Measurements from ENCODE around the gene IQCC.

Gene IQCC

DNA sequence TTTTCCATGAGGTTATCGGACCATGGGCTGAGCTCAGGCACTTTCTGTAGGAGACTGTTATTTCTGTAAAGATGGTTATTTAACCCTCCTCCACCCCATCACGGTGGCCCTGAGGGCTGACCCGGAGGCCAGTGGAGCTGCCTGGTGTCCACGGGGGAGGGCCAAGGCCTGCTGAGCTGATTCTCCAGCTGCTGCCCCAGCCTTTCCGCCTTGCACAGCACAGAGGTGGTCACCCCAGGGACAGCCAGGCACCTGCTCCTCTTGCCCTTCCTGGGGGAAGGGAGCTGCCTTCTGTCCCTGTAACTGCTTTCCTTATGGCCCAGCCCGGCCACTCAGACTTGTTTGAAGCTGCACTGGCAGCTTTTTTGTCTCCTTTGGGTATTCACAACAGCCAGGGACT lies 7.6 kb upstream of the IQCC start:
- no peaks in the 10 kb centered on the region for H3K27me3 Mint-ChIP-seq (ENCODE audit: low read depth)
- peak overlapping the region; percentile 12 to 43 (median 41) for H3K4me3 Mint-ChIP-seq
- peaks cover 36% of the 10 kb centered on the region for H3K4me1 Mint-ChIP-seq
- no peaks in the 10 kb centered on the region for H3K9me3 Mint-ChIP-seq
- peaks cover 27% of the 10 kb centered on the region for H3K36me3 Mint-ChIP-seq (ENCODE audit: low read depth)
- H3K27ac Mint-ChIP-seq, result peak overlapping the region; percentile 23 to 98 (median 55)
- TF ChIP-seq, protein P1, sequence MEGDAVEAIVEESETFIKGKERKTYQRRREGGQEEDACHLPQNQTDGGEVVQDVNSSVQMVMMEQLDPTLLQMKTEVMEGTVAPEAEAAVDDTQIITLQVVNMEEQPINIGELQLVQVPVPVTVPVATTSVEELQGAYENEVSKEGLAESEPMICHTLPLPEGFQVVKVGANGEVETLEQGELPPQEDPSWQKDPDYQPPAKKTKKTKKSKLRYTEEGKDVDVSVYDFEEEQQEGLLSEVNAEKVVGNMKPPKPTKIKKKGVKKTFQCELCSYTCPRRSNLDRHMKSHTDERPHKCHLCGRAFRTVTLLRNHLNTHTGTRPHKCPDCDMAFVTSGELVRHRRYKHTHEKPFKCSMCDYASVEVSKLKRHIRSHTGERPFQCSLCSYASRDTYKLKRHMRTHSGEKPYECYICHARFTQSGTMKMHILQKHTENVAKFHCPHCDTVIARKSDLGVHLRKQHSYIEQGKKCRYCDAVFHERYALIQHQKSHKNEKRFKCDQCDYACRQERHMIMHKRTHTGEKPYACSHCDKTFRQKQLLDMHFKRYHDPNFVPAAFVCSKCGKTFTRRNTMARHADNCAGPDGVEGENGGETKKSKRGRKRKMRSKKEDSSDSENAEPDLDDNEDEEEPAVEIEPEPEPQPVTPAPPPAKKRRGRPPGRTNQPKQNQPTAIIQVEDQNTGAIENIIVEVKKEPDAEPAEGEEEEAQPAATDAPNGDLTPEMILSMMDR (IDR thresholded peaks at IDR 0.05; ENCODE audit: unreplicated experiment in 3 of 3), result no peak

DNA sequence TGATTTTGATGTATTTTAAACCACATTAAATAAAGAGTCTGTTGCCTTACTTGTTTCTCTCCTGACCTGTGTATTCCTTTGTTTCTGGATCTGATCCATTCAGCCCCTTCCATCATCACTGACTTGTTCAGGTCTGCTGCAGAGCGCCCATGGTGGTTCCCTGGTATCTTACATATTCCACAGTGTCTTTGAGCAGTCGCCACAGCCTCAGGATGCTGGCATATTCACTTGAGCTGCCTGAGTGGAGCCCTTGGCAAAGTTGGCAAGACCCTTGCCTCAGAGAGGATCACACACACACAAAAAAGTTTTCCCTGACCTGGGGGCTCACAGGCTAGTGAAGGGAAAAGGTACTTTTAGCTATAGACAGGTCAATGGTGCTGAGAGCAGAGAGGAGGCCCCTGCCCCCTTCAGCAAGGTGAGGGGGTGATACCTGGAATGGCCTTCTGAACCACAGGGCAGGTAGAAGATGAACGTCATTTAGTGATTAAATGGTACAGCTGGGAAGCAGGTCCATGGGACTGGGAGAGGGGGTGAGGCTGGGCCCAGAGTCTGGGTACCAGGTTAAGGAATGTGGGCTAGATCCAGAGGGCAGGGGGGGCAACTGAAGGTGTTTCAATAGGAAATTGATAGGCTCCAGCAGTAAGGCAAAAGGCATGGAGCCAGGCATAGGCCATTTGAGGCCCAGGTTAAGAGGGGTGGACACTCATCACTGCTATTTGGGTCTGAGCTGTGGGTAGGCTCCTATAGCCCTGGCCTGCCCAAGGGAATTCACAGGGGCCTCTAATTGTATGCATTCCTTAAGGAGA lies 7.0 kb upstream of the IQCC start:
- TF ChIP-seq, protein P1 (IDR thresholded peaks at IDR 0.05; ENCODE audit: unreplicated experiment in 3 of 3), result no peak
- Mint-ChIP-seq H3K27me3 (ENCODE audit: low read depth) (no peaks in the 10 kb centered on the region), H3K4me3 (peak overlapping the region; percentile 29 to 93 (median 59)), H3K9me3 (no peaks in the 10 kb centered on the region), H3K36me3 (ENCODE audit: low read depth) (peaks cover 21% of the 10 kb centered on the region), H3K27ac (peak overlapping the region; percentile 23 to 98 (median 43)), H3K4me1 (peaks cover 36% of the 10 kb centered on the region)

DNA sequence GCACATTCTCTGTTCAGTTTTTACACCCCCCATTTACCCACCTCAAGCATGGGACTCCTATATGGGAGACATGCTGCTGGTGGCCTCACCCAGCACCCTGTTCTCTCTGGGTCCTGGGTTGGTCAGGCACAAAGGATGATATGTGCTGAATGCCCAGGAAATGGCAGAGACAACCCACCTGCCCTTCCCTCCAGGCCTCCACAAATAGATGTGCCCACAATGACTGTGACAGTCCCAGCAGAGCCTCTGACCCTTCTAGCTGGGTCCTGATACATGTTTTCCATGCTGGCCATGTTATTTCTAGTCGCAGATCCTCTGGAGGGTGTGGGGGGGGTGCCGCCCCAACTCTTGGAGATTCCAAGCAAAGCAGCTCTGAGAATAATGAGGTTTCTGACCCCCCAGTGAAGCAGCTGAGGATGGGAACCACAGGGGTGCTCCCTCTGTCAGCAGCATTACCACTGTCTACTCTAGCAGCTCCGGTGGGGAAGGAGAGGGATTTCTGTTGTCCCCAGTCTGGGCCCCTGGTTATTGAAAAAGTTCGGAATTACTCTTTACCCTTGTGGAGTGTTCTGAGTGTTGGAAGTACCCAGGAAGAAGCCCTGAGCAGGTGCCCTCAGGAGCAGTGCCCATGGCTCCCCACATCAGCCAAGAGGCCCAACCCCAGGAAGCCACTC lies 6.3 kb upstream of the IQCC start:
- TF ChIP-seq, protein P1 (IDR thresholded peaks at IDR 0.05; ENCODE audit: unreplicated experiment in 3 of 3), result no peak
- peaks cover 36% of the 10 kb centered on the region for H3K4me1 Mint-ChIP-seq
- H3K9me3 Mint-ChIP-seq, result no peaks in the 10 kb centered on the region
- H3K27ac Mint-ChIP-seq, result peak overlapping the region; percentile 23 to 98 (median 43)
- H3K4me3 Mint-ChIP-seq, result peak overlapping the region; percentile 27 to 93 (median 85)
- H3K27me3 Mint-ChIP-seq (ENCODE audit: low read depth), result no peaks in the 10 kb centered on the region
- H3K36me3 Mint-ChIP-seq (ENCODE audit: low read depth), result peaks cover 15% of the 10 kb centered on the region

DNA sequence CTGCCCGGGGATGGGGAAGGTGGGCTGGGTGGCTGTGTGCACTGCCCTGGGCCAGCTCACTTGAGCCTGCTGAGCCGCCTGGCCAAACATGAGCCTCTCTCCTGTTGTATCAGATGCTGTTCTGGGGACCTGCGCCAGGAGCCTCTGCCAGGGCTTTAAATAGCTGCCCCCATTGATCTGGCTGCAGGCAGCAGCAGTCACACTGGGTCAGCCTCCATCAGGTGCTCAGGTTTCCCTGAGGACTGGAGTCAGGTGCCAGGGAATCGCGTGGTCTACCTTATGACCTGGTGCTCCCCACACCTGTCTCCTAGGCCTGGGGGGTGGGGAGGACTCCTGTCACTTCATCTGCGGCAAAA lies 5.8 kb upstream of the IQCC start:
- H3K9me3 Mint-ChIP-seq, result no peaks in the 10 kb centered on the region
- TF ChIP-seq, protein P1 (IDR thresholded peaks at IDR 0.05; ENCODE audit: unreplicated experiment in 3 of 3), result no peak
- H3K27me3 Mint-ChIP-seq (ENCODE audit: low read depth), result no peaks in the 10 kb centered on the region
- H3K4me3 Mint-ChIP-seq, result peak overlapping the region; percentile 85 to 93 (median 86)
- H3K36me3 Mint-ChIP-seq (ENCODE audit: low read depth), result peaks cover 11% of the 10 kb centered on the region
- peaks cover 40% of the 10 kb centered on the region for H3K4me1 Mint-ChIP-seq
- peak overlapping the region; percentile 97 to 98 (median 98) for H3K27ac Mint-ChIP-seq

DNA sequence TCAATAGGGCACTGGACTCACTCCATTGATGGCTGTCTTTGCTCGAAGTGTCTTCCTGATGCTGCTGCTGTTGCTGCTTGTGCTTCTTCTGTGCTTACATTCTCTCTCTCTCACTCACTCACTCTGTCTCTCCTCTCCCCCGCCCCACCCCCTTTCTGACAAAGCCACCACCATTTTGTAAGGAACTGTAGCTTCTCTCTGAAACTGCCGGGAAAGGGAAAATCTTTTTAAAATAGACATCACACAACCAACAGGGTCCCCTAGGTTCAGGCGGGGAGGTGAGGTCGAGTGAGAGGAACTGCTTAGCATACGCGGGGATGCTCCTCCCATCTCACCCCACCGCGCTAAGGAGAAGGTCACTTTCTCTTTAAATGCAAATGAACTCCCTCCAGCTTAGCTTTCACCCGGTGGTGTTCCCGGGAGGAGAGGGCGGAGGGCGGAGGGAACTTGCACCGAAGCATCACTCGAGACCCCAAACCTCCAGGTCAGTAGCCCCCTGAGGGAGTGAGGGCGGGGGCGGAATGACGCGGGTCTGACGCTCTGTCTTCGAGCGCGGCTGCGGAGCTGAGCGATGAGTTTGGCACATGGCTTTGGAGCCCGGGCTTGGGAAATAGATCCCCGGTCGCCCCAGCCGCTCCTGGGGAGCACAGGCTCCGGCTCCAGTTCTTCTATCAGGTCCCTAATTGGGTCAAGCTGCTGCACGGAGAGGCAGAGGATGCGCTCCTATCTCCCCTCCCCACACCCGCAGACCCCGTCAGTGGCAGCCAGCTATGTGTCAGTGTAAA lies 5.1 kb upstream of the IQCC start, which contains the start of gene CCDC28B:
TSS of gene CCDC28B (plus strand) at position 370 of the 785 bp plus-strand sequence. CDS start 1,341 bp downstream, outside the sequence.
- H3K36me3 Mint-ChIP-seq (ENCODE audit: low read depth), result peaks cover 11% of the 10 kb centered on the region
- H3K4me3 Mint-ChIP-seq, result peak within 1 kb of the TSS; percentile 85 to 93 (median 86)
- TF ChIP-seq, protein P1 (IDR thresholded peaks at IDR 0.05; ENCODE audit: unreplicated experiment in 3 of 3), result no peak
- H3K27me3 Mint-ChIP-seq (ENCODE audit: low read depth), result no peaks in the 10 kb centered on the region
- peak within 1 kb of the TSS; percentile 97 to 98 (median 98) for H3K27ac Mint-ChIP-seq
- H3K4me1 Mint-ChIP-seq, result peaks cover 41% of the 10 kb centered on the region
- H3K9me3 Mint-ChIP-seq, result no peaks in the 10 kb centered on the region

Data from nephron (organoid).